SKM-1 (cell line): ENCODE results near the gene MYBBP1A.

Experiments
- DNase-seq: peaks from one replicate; lab custom pipeline; 2025; ENCODE audit not compliant: unreplicated experiment; lab: John Stamatoyannopoulos, UW

The MYBBP1A gene

DNA sequence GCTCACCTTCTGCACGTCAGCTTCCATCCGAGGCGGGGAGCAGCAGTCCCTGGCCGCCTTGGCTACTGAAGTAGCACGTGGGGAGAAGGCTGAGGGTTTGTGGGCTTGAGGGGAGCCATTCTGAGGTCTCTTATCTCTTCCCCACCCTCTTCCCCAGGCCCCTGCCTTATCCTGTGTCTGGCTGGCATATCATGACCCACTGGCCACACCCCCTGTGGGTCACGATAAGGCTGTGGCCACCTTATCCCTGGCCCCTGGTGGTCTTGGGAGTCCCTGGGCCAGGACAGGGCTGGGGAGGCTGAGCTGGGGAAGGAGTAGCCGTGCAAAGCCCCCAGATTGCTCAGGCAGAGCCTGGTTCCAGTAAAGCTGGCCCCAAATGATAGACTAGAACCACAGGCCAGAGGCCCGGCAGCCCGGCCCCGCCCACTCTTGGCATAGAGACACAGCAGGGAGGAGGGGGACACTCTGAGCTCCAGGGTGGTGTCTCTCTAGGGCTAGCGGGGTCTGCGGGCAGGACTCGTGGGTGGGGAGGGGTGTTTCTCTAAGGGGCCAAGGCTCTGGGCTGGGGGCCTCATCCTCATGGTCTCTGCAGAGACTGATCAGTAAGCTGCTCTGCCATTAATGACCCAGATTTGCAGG is 48.9 kb downstream of the MYBBP1A start:
- no peak for DNase-seq

DNA sequence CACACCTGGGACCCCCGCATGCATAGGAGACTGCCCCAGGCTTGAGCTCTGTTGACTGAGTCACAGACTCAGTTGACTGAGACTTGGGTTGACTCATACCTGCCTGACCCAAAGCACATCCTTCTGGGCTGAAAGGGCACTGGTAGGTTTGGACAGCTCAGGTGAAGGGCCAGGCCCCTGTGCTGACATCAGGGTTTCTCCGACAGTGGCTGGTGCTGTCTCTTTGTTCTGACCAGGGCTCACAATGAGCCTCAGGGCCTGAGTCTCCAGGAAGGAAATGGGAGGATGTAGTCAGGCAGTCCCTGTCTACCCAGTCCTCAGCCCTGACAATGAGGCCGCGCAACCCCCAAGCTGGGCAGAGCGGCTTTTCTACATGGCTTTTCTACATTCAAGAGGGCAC is 50.0 kb downstream of the MYBBP1A start:
- no peak for DNase-seq

DNA sequence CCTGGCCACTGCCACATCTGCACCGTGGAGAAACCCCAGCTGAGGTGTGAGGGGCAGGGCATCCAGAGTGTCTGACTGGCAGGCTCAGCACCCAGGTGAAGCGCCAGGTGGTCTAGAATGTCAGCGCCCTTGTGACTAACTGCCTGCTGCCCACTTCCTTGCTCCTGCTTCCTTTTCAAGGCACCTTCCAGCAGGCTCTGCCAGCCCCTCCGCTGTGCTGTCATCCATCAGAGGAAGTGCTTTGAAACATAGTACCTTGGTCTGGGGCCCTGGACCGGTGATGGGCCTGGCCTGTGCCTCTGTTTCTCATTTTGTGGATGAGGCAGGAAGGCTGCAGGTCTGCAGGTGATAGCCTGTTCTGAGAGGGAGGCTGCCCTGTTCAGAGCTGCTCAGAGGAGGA is 51.0 kb downstream of the MYBBP1A start:
- no peak for DNase-seq

DNA sequence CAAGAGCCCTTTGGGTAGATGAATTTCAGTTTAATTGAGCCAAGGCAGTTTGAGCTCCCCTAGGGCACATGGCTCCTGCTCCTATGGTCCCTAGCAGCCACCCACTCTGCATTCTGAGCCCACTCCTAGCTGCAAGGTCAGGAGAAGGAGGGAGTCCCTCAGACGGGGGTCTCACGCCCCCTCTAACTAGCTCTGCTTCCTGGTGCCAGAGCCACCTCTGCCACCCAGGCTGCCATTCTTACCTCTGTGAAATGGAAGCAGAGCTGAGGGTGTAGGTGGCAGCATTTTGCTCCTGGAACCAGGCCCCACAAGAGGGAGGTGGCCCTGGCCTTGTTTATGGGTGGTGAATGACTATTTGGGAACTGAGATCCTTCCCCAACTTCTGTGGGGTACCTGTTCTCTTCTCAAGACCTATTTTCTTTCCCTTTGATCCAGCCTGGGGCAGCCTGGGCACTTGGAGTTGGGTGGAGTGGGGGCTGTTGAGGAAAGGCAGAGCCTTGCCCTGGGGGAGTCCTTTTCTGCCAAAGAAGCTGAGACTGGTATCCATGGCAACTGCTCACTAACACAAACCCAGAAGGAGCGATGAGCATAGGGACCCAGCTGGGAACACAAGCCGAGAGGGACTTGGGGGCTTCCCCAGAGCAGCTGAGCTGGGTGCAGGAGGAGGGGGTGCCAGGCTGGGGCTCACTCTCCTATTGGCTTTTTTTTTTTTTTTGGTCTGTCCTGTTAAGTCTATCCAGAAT is 51.7 kb downstream of the MYBBP1A start:
- no peak for DNase-seq

GRCh38 chr17:4502466-4503154 is 52.6 kb downstream of the MYBBP1A start:
- DNase-seq, result no peak

GRCh38 chr17:4501295-4501949 is 53.8 kb downstream of the MYBBP1A start:
- no peak for DNase-seq

DNA sequence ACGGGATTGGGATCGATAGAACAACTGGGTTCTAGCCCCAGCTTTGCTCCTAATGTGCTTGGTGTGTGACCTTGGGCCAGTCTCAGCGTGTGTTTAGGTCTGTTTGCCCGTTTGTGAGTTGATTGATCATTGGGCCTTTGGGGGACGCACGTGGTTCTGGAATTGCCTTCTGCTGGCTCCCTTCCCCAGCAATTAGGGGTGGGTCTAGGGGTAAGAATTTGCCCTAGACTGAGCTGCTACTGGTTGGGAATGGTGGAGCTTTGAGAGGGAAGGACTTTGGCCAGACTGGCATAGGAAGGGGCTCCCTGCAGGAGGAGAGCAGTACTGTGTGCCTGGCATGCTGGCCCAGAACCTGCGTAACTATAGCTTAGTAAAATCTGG is 55.0 kb downstream of the MYBBP1A start:
- DNase-seq, result no peak

- DNase-seq, result no peak
These were observed 55.6 kb downstream of the MYBBP1A start for GRCh38 chr17:4499431-4500190.

DNA sequence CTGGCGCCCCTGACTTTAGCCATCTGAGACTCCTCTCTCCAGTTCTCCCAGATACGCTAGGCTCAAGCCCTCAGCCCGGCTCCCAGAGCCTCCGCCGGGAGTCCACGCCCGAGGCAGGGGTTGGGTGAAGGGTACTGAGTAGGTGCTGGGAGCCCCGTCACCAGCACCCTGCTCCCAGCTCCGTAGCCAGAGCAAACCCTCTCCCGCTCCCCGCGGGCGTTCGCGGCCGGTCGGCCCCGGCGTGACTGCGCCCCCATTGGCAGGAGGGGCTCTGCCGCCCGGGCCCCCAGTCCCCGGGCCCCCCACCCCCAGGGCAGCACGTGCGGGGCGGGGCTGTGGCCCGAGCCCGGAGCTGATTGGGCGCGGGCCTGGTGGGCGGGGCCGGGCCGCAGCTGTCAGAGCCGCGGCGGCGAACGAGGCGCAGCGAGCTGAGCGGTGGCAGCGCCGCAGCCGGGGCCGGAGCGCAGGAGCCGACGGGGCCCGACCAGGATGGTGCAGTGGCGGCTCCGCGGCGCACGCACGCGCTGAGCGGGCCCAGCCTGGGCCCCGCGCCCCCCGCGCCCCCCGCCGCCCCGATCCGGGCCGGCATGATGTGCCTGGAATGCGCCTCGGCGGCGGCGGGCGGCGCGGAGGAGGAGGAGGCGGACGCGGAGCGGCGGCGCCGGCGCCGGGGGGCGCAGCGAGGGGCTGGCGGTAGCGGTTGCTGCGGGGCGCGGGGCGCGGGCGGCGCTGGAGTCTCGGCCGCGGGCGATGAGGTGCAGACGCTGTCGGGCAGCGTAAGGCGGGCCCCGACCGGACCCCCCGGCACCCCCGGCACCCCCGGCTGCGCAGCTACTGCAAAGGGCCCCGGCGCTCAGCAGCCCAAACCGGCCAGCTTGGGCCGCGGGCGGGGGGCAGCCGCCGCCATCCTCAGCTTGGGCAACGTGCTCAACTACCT is 56.5 kb downstream of the MYBBP1A start, which contains the start of gene SPNS2:
Gene SPNS2 (plus strand): TSS at position 421 of the 937 bp plus-strand sequence. CDS start 167 bp downstream, at position 588.
- DNase-seq, result no peak

DNA sequence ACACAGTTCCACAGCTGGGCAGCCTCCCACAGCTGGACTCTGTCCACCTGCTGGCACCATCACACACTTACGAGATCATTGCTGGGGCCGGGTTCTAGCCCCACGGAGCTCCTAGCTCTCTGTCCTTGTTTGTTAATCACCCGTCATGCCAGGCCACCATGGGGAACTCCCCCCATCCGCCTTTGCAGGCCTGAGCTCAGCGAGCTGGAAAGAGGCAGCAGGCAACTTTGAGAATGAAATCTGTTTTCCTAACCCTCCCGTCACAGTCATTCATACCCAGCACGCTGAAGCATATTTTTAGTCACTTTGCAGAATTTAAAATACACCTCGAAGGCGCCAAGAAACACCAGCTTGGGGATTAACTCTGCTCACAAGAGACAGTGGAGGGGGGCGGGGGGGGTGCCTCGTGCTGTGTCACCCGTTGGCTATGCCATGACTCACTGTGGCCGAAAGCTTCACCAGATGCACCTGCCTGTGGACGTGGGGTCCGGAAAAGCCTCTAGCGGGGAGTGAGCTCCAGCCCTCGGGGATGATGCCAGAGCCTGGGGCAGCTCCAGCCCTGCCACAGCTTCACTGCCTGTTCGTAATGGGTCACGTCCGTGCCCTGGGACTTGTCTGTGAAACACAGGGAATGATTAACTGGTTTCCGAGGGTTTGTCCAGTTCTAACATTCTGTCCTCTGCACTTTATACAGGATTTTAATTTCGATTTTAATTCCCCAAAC is 57.9 kb downstream of the MYBBP1A start:
- DNase-seq, result no peak

DNA sequence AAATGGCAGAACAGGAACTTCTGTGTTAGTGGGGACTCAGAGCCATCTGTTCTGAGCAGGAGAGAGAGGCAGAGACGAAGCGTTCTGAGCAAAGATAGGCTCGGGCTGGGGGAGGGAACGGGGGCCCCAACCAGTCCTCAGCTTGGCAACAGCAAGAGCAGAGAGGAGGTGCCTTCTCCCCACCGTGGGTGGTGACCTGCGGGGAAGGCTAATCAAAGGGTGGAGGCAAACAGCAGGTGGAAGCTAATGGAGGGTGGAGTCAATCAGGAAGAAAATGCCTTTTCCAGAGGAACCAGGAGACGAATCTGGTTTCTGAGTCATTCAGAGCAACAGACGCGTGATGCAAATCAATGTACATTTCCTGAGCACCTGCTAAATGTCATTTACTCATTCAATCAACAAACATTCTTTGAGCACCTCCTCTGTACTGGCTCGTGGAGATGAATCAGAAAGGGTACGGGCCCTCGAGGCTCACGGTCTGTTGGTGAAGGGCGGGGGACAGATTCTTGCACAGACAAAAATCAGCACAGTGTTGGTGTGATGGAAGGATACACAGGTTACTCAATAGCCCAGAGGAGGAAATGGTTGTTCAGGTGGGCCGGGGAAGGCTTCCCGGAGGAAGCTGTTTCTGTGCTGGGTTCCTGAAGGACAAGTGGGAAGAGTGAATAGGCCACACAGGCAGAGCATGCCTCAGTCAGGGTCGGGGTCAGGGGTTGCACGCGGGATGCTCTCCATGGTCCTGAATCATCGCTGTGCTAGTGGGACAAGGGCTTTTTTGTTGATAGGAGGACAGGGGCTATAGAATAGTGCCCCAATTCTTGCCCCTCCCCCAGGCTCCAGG is 62.2 kb downstream of the MYBBP1A start:
- no peak for DNase-seq

- DNase-seq, result no peak
These were observed 64.5 kb downstream of the MYBBP1A start for GRCh38 chr17:4490637-4491061.

DNA sequence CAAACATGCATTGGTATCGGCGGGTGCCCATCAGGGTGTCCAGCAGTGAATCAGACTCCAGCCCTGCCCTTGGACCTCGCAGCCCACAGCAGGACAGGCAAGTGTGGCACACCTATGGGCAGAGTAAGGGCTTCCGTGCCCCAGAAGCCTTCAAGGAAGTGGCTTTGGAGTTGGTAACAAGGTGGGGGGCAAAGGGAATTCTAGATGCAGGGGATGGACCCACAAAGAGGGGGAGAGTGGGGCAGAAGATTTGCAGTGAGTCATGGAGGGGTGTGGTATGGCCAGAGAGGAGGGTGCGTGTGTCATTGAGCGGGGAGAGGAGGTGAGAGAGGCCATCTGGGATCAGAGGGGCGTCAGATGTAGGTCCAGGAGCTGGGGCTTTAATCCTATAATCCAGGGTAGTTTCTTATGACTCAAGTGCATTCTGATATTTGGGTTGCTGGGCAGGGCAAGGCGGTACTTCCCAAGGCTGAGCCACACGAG is 65.0 kb downstream of the MYBBP1A start:
- DNase-seq, result no peak

DNA sequence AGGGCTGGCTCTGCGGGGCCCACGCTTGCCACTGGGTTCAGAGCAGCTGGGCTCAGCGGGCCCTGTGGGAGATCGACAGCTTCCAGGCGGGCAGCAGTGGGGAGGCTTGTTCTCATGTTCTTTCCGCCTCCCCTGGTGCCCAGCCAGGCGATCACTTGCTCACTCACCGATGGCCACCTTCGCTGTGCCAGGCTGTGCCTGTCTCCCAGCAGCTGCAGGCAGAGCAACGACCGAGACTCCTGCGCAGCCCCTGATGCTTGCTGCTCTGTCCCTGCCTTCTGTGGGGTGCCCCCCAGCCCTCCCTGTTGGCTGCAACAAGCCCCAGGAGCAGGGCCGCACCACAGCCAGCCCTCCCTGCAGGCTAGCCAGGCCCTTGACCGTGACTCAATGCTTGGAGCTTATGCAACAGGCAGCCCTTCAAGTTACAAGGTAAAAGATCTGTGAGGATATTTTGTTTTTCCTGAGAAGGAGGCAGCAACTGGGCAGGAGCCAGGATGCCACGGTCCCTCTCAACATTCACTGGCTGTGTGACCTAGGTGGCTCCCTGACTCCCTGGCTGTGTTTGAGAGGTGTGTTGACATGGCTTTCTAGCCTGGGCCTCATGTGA is 66.1 kb downstream of the MYBBP1A start:
- DNase-seq, result no peak
